DND-41 (cell line): ENCODE measurements around the gene DHRSX.
"Not testable (repeated sequence)": the region's sequence is repeated elsewhere in the genome, so short reads cannot be mapped to it uniquely, and the experiment has no call there.

Experiments
- ATAC-seq: fragments of 200-7000 bp; cut with Tn5 transposase; 3 replicates; pipeline ENCODE4 v1.9.1; 2021; ENCODE audit warnings: low read depth; ENCODE audit not compliant: insufficient read depth
- DNase-seq: peaks from one replicate; pipeline ENCODE4 v3.0.0-alpha.2; 2020
- H2AFZ ChIP-seq: 2 replicates; pipeline ENCODE4 v1.6.0; 2012; ENCODE audit warnings: low read depth, low read length
- H3K27ac ChIP-seq: 2 replicates; pipeline ENCODE4 v1.5.1; 2012; ENCODE audit warnings: low read length, inconsistent platforms
- H3K27me3 ChIP-seq: fragments of 200-600 bp; sonication (generic); 2 replicates; pipeline ENCODE4 v1.6.0; 2012; ENCODE audit warnings: low read length, mild to moderate bottlenecking, inconsistent platforms; ENCODE audit not compliant: insufficient read depth, poor library complexity
- H3K36me3 ChIP-seq: 2 replicates; pipeline ENCODE4 v1.5.1; 2012; ENCODE audit warnings: low read length, inconsistent platforms; ENCODE audit not compliant: insufficient read depth
- H3K4me1 ChIP-seq: 2 replicates; pipeline ENCODE4 v1.5.1; 2012; ENCODE audit warnings: mild to moderate bottlenecking, low read length; ENCODE audit not compliant: insufficient read depth
- H3K4me2 ChIP-seq: 2 replicates; pipeline ENCODE4 v1.6.0; 2012; ENCODE audit warnings: mild to moderate bottlenecking, moderate library complexity, low read length, inconsistent platforms; ENCODE audit not compliant: insufficient read depth
- H3K4me3 ChIP-seq, 2 experiments: fragments of 200-600 bp in 1 of 2; shearing (Covaris generic) in 1 of 2; 2 replicates each; pipeline ENCODE4 v1.5.1; 2012 to 2016; ENCODE audit warnings: inconsistent platforms in 2 of 2, low read length in 2 of 2, mild to moderate bottlenecking in 2 of 2, low read depth in 1 of 2, moderate library complexity in 1 of 2
- H3K79me2 ChIP-seq: 2 replicates; pipeline ENCODE4 v1.6.0; 2012; ENCODE audit warnings: low read length, inconsistent platforms; ENCODE audit not compliant: insufficient read depth
- H3K9ac ChIP-seq: 2 replicates; pipeline ENCODE4 v1.6.0; 2012; ENCODE audit warnings: low read depth, mild to moderate bottlenecking, inconsistent platforms, low read length, moderate library complexity
- H3K9me3 ChIP-seq: 2 replicates; pipeline ENCODE4 v1.5.1; 2012; ENCODE audit warnings: low read length, moderate library complexity, mild to moderate bottlenecking, inconsistent platforms; ENCODE audit not compliant: insufficient read depth, severe bottlenecking
- H4K20me1 ChIP-seq: 2 replicates; pipeline ENCODE4 v1.6.0; 2012; ENCODE audit warnings: low read length; ENCODE audit not compliant: insufficient read depth
- EZH2 ChIP-seq: IDR thresholded peaks from 3 replicates; pipeline ENCODE4 v1.6.1; 2012; ENCODE audit warnings: borderline replicate concordance, low read depth, mild to moderate bottlenecking, moderate library complexity, low read length, inconsistent platforms; ENCODE audit not compliant: severe bottlenecking
- TF ChIP-seq, protein P1 (sequence below): IDR thresholded peaks from 2 replicates; pipeline ENCODE4 v1.5.1; 2012; ENCODE audit warnings: borderline replicate concordance, low read length, moderate library complexity, mild to moderate bottlenecking; ENCODE audit not compliant: poor library complexity, severe bottlenecking; ENCODE audit errors: extremely low read depth

Gene DHRSX

DNA sequence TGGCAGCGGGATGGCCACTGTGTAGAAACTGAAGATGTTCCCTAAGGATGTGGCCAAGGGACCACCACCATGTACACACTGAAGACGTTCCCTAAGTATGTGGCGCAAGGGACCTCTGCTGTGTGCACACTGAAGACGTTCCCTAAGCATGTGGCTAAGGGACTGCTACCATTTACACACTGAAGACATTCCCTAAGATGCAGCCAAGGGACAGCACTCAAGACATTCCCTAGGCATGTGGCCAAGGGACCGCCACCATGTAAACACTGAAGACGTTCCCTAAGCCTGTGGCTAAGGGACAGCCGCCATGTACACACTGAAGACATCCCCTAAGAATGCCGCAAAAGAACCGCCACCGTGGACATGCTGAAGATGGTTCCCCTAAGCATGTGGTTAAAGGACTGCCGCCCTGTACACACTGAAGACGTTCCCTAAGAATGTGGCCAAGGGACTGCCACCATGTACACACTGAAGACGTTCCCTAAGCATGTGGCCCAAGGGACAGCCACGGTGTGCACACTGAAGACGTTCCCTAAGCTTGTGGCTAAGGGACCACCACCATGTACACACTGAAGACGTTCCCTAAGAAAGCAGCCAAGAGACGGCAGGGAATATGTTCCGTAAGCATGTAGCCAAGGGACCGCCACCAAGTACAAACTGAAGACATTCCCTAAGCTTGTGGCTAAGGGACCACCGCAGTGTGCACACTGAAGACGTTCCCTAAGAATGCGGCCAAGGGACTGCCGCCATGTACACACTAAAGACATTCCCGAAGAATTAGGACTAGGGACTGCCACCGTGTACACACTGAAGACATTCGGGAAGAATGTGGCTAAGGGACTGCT, 43.3 kb downstream of the DHRSX start:
- no peak for ATAC-seq
- Histone ChIP-seq H3K79me2 (peaks cover 24% of the 10 kb centered on the region), H3K4me1 (no peaks in the 10 kb centered on the region), H2AFZ (no peak overlapping the region), H3K27ac (no peak overlapping the region), H4K20me1 (peaks cover 22% of the 10 kb centered on the region; the same call in 1 of the 2 replicates), H3K9me3 (no peaks in the 10 kb centered on the region), H3K4me2 (no peak overlapping the region), H3K27me3 (no peaks in the 10 kb centered on the region), H3K9ac (no peak overlapping the region), H3K4me3 (no peak overlapping the region), H3K36me3 (no peaks in the 10 kb centered on the region)
- no peak for DNase-seq
- TF ChIP-seq, protein P1, sequence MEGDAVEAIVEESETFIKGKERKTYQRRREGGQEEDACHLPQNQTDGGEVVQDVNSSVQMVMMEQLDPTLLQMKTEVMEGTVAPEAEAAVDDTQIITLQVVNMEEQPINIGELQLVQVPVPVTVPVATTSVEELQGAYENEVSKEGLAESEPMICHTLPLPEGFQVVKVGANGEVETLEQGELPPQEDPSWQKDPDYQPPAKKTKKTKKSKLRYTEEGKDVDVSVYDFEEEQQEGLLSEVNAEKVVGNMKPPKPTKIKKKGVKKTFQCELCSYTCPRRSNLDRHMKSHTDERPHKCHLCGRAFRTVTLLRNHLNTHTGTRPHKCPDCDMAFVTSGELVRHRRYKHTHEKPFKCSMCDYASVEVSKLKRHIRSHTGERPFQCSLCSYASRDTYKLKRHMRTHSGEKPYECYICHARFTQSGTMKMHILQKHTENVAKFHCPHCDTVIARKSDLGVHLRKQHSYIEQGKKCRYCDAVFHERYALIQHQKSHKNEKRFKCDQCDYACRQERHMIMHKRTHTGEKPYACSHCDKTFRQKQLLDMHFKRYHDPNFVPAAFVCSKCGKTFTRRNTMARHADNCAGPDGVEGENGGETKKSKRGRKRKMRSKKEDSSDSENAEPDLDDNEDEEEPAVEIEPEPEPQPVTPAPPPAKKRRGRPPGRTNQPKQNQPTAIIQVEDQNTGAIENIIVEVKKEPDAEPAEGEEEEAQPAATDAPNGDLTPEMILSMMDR: no peak
- no peak for TF ChIP-seq EZH2

DNA sequence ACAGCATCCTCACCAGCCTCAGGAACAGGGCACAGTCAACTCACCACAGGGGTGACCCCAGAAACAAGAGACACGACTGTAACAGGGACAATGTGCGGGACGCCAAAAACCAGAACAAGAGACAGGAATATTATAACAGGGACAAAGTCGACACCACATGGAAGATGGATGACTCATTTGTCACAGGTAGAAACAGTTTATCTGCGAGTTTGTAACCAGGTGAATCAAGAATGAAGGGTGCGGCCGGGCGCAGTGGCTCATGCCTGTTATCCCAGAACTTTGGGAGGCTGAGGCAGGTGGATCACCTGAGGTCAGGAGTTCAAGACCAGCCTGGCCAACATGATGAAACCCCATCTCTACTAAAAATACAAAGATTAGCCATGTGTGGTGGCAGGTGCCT, 44.7 kb downstream of the DHRSX start:
- H3K79me2 ChIP-seq: peaks cover 34% of the 10 kb centered on the region
- not testable (repeated sequence) for H2AFZ ChIP-seq, DNase-seq, H3K4me3 ChIP-seq, ATAC-seq, H3K9me3 ChIP-seq, H3K4me2 ChIP-seq, H3K27ac ChIP-seq, H3K4me1 ChIP-seq, H3K9ac ChIP-seq, H3K36me3 ChIP-seq, H3K27me3 ChIP-seq
- peaks cover 32% of the 10 kb centered on the region; the same call in 1 of the 2 replicates for H4K20me1 ChIP-seq

DNA sequence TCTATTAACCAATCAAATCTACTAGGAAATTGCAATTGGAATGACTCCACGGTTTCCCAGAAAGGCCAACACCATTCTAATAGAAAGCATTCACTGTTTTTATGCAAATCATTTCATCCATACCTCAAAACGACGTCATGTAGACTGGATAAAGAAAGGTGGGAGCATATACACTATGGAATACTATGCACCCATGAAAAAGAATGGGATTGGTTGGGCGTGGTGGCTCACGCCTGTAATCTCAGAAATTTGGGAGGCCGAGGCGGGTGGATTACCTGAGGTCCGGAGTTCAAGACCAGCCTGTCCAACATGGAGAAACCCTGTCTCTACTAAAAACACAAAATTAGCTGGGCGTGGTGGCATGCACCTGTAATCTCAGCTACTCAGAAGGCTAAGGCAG, 46.2 kb downstream of the DHRSX start:
- not testable (repeated sequence) for H3K9me3 ChIP-seq, H3K27ac ChIP-seq, H3K4me3 ChIP-seq, ATAC-seq, H3K4me2 ChIP-seq, DNase-seq, H3K9ac ChIP-seq, H3K36me3 ChIP-seq, H3K27me3 ChIP-seq, H2AFZ ChIP-seq, H3K4me1 ChIP-seq
- peaks cover 34% of the 10 kb centered on the region for H3K79me2 ChIP-seq
- H4K20me1 ChIP-seq: peaks cover 32% of the 10 kb centered on the region; the same call in 1 of the 2 replicates

DNA sequence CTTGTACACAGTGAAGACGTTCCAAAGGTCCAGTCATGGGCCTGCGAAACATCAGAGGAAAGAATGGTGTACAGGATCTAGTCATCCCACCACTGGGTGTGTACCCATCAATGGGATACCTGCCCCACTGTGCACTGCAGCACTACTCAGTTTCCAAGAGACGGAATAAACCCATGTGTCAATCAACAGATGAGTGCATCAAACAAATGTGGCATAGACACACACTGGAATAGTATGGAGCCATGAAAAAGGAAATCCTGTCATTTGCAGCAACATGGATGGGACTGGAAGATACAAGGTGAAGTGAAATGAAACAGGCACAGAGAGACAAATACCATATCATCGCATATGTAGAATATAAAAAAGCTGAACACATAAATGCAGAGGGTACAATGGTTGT, 48.0 kb downstream of the DHRSX start:
- peaks cover 27% of the 10 kb centered on the region; the same call in 1 of the 2 replicates for H4K20me1 ChIP-seq
- ATAC-seq (no peak), DNase-seq (no peak)
- no peak overlapping the region for H3K4me3 ChIP-seq
- no peak overlapping the region for H3K9ac ChIP-seq
- H3K9me3 ChIP-seq: no peaks in the 10 kb centered on the region
- no peak overlapping the region for H3K4me2 ChIP-seq
- no peaks in the 10 kb centered on the region for H3K4me1 ChIP-seq
- no peak overlapping the region for H3K27ac ChIP-seq
- no peaks in the 10 kb centered on the region for H3K36me3 ChIP-seq
- H3K79me2 ChIP-seq: peaks cover 28% of the 10 kb centered on the region
- no peak overlapping the region for H2AFZ ChIP-seq
- no peaks in the 10 kb centered on the region for H3K27me3 ChIP-seq
- TF ChIP-seq, protein P1: no peak
- TF ChIP-seq EZH2: no peak
